HEK293T (cell line): Measurements from ENCODE around the gene LETM1.
"Not testable (repeated sequence)": the region's sequence is repeated elsewhere in the genome, so short reads cannot be mapped to it uniquely, and the experiment has no call there.

Source experiments
- CTCF ChIA-PET: fragments of 350-600 bp; formaldehyde crosslinking; extraction: SDS; loops from one replicate; lab custom pipeline; 2021; ENCODE audit warnings: antibody characterized with exemption, inconsistent platforms; lab: Yijun Ruan, JAX
- POLR2A ChIA-PET: fragments of 350-600 bp; formaldehyde crosslinking; extraction: SDS; loops from one replicate; lab custom pipeline; 2020; ENCODE audit warnings: antibody characterized with exemption, inconsistent platforms; lab: Yijun Ruan, JAX
- DNase-seq: peaks from one replicate; pipeline ENCODE4 v3.0.0; 2012; ENCODE audit warnings: mixed read lengths; ENCODE audit errors: extremely low spot score
- ARNT ChIP-seq: fragments of 450-650 bp; IDR thresholded peaks from 2 replicates; pipeline ENCODE4 v1.6.1; 2017; ENCODE audit warnings: mild to moderate bottlenecking
- BHLHE40 ChIP-seq: fragments of 450-650 bp; IDR thresholded peaks from 2 replicates; pipeline ENCODE4 v1.6.1; 2016; ENCODE audit warnings: mild to moderate bottlenecking, moderate library complexity, borderline replicate concordance
- CTBP1 ChIP-seq: fragments of 450-650 bp; IDR thresholded peaks from 2 replicates; pipeline ENCODE4 v1.6.1; 2016; ENCODE audit warnings: borderline replicate concordance
- ELF4 ChIP-seq: fragments of 450-650 bp; IDR thresholded peaks from 2 replicates; pipeline ENCODE4 v1.6.1; 2017; ENCODE audit warnings: antibody characterized with exemption
- FOXA1 ChIP-seq: fragments of 450-650 bp; IDR thresholded peaks from 2 replicates; pipeline ENCODE4 v1.6.1; 2016; ENCODE audit warnings: mild to moderate bottlenecking
- FOXK2 ChIP-seq: fragments of 450-650 bp; IDR thresholded peaks from 2 replicates; pipeline ENCODE4 v1.6.1; 2016; ENCODE audit warnings: mild to moderate bottlenecking
- FOXM1 ChIP-seq: fragments of 450-650 bp; IDR thresholded peaks from 2 replicates; pipeline ENCODE4 v1.6.1; 2017; ENCODE audit warnings: mild to moderate bottlenecking, borderline replicate concordance
- HDGF ChIP-seq: fragments of 450-650 bp; IDR thresholded peaks from 2 replicates; pipeline ENCODE4 v1.6.1; 2017; ENCODE audit warnings: antibody characterized with exemption, borderline replicate concordance
- L3MBTL2 ChIP-seq: fragments of 450-650 bp; conservative IDR thresholded peaks from 2 replicates; pipeline ENCODE4 v1.6.1; 2016; ENCODE audit warnings: mild to moderate bottlenecking
- LEF1 ChIP-seq: fragments of 450-650 bp; IDR thresholded peaks from 2 replicates; pipeline ENCODE4 v1.6.1; 2017; ENCODE audit warnings: mild to moderate bottlenecking, borderline replicate concordance
- NFRKB ChIP-seq: fragments of 450-650 bp; IDR thresholded peaks from 2 replicates; pipeline ENCODE4 v1.6.1; 2016; ENCODE audit warnings: mild to moderate bottlenecking, moderate library complexity
- SP1 ChIP-seq: fragments of 450-650 bp; IDR thresholded peaks from 2 replicates; pipeline ENCODE4 v1.6.1; 2017
- SUZ12 ChIP-seq: fragments of 450-650 bp; IDR thresholded peaks from 2 replicates; pipeline ENCODE4 v1.6.1; 2016; ENCODE audit warnings: mild to moderate bottlenecking
- TARDBP ChIP-seq: fragments of 450-650 bp; IDR thresholded peaks from 2 replicates; pipeline ENCODE4 v1.6.1; 2016
- ZNF384 ChIP-seq: fragments of 450-650 bp; IDR thresholded peaks from 2 replicates; pipeline ENCODE4 v1.6.1; 2016
- TF ChIP-seq, protein P1 (sequence below): fragments of 450-650 bp; IDR thresholded peaks from 2 replicates; pipeline ENCODE4 v1.6.1; 2016

Gene LETM1

DNA sequence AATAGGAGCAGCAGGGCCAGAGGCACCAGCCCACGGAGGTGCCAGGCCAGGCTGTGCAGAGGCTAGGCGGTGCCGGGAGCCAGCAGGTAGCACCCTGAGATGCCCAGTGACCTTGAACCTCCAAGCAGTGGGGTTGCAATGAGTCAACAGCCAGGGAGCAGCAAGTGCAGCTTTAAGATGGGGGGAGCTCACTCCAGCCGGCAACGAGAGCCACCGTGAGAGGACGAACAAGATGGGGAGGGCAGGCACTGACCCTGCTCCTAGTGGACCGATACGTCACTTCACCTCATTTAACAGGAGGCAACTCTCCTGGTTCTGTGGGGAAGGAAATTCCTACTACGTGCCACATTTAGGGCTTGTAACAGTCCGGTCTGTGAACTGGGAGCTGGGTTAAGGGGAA, 4.8 kb downstream of the LETM1 start:
- ChIA-PET POLR2A (no interaction called here), CTCF (interaction anchor here (0.7 kb wide), 1 partner anchor 13 kb away, joined by 4 read pairs; no protein-coding TSS in a partner anchor)
- no peak for TF ChIP-seq TARDBP
- TF ChIP-seq HDGF = 0 out of 2 replicates have a peak, but pooled peaks have one; percentile 65
- DNase-seq = peak; percentile 42

DNA sequence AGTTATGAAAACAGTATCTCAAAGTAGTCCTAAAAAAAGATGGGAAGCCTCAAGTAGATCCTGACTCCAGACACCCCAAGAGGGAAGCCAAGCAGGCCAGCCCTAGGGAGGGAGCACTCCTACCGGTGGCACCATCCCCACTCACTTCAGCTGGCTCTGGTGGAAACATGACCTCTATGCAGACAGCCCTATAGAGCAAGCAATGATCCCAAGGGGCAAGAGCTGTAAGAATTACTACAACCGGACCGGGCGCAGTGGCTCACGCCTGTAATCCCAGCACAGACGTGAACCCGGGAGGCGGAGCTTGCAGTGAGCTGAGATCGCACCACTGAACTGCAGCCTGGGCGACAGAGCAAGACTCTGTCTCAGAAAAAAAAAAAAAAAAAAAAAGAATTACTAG, 5.7 kb downstream of the LETM1 start:
- CTCF ChIA-PET = no interaction called here
- POLR2A ChIA-PET = no interaction called here
- no peak for DNase-seq
- TF ChIP-seq ARNT = no peak
- no peak for TF ChIP-seq NFRKB
- TF ChIP-seq SP1 = no peak
- no peak for TF ChIP-seq HDGF
- no peak for TF ChIP-seq FOXA1
- TF ChIP-seq TARDBP = no peak
- TF ChIP-seq ELF4 = no peak
- TF ChIP-seq ZNF384 = no peak
- TF ChIP-seq CTBP1 = no peak
- no peak for TF ChIP-seq FOXM1
- no peak for TF ChIP-seq SUZ12
- no peak for TF ChIP-seq BHLHE40
- TF ChIP-seq, protein P1, sequence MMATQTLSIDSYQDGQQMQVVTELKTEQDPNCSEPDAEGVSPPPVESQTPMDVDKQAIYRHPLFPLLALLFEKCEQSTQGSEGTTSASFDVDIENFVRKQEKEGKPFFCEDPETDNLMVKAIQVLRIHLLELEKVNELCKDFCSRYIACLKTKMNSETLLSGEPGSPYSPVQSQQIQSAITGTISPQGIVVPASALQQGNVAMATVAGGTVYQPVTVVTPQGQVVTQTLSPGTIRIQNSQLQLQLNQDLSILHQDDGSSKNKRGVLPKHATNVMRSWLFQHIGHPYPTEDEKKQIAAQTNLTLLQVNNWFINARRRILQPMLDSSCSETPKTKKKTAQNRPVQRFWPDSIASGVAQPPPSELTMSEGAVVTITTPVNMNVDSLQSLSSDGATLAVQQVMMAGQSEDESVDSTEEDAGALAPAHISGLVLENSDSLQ = no peak
- no peak for TF ChIP-seq LEF1
- no peak for TF ChIP-seq L3MBTL2
- TF ChIP-seq FOXK2 = no peak

GRCh38 chr4:1846580-1846979, 9.4 kb downstream of the LETM1 start:
- no peak for DNase-seq
- POLR2A ChIA-PET = interaction anchor here (1.2 kb wide), 1 partner anchor 143 kb away, joined by 3 read pairs; no protein-coding TSS in a partner anchor
- CTCF ChIA-PET = interaction anchor here (2.6 kb wide), 1 partner anchor 53 kb away, joined by 5 read pairs; no protein-coding TSS in a partner anchor
- TF ChIP-seq ELF4 = no peak

DNA sequence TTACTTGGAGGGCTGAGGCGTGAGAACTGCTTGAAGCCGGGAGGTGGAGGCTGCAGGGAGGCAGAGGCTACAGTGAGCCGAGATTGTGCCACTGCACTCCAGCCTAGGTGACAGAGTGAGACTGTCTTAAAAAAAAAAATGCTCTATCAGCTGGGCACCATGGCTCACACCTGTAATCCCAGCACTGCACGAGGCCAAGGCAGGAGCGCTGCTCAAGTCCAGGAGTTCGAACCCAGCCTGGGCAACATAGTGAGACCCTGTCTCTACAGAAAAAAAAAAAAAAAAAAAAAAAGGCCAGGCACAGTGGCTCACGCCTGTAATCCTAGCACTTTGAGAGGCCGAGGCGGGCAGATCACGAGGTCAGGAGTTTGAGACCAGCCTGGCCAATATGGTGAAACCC, 11.3 kb downstream of the LETM1 start:
- CTCF ChIA-PET = interaction anchor here (0.6 kb wide), 1 partner anchor 296 kb away, joined by 3 read pairs; no protein-coding TSS in a partner anchor

DNA sequence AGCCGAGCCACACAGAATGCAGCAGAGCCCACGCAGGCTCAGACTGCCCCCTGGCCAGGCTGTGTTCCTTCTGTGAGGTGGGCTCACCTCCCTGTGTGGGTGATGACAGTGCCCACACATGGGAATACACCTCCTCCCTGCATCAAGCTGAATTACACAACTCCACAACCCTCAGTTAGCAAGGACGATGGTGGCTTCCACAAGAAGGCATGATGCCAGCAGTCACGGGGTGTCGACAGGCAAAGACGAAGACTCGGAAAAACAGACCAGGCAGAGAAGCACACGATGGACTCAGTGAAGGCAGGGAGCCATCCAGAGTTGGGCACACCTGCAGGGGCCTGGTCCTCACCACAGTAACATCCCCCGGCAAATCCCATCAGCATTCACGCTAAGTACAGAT, 12.1 kb downstream of the LETM1 start:
- POLR2A ChIA-PET = no interaction called here
- CTCF ChIA-PET = no interaction called here
- no peak for DNase-seq
- TF ChIP-seq ZNF384 (no peak), LEF1 (no peak), TARDBP (no peak), SUZ12 (no peak), ARNT (no peak)

More for the DNA sequence above, 11.3 kb downstream of the LETM1 start:
- DNase-seq = not testable (repeated sequence)
- POLR2A ChIA-PET = interaction anchor here (1.0 kb wide), 2 partner anchors 12 to 14 kb away, joined by 3 to 5 read pairs; no protein-coding TSS in a partner anchor

- POLR2A ChIA-PET = no interaction called here
- TF ChIP-seq FOXM1 = no peak
- TF ChIP-seq TARDBP = no peak
- no peak for TF ChIP-seq ZNF384
- TF ChIP-seq NFRKB = no peak
- TF ChIP-seq BHLHE40 = no peak
- no peak for TF ChIP-seq HDGF
- TF ChIP-seq, protein P1 = no peak
- no peak for TF ChIP-seq SUZ12
- TF ChIP-seq ELF4 = no peak
- TF ChIP-seq L3MBTL2 = no peak
- no peak for TF ChIP-seq CTBP1
- no peak for TF ChIP-seq FOXK2
- TF ChIP-seq SP1 = no peak
- TF ChIP-seq FOXA1 = no peak
- no peak for TF ChIP-seq LEF1
- no peak for TF ChIP-seq ARNT
- CTCF ChIA-PET = no interaction called here
- DNase-seq = no peak
These were observed 12.9 kb downstream of the LETM1 start for GRCh38 chr4:1842993-1843448.

GRCh38 chr4:1842339-1842895, 13.5 kb downstream of the LETM1 start:
- DNase-seq = no peak
- POLR2A ChIA-PET = no interaction called here
- TF ChIP-seq ZNF384 (no peak), FOXM1 (no peak), FOXA1 (no peak), HDGF (no peak), ELF4 (no peak), SP1 (no peak), CTBP1 (no peak), SUZ12 (no peak), FOXK2 (no peak), ARNT (no peak), L3MBTL2 (no peak), TARDBP (no peak), NFRKB (no peak)
- TF ChIP-seq, protein P1 = no peak
- CTCF ChIA-PET = no interaction called here
